ENCODE data around the gene UGT3A1. TPM values are rescaled to one million over a fixed set of nuclear protein-coding genes. Genes with fewer than 3 reads are reported as not detected.

Gene UGT3A1, protein sequence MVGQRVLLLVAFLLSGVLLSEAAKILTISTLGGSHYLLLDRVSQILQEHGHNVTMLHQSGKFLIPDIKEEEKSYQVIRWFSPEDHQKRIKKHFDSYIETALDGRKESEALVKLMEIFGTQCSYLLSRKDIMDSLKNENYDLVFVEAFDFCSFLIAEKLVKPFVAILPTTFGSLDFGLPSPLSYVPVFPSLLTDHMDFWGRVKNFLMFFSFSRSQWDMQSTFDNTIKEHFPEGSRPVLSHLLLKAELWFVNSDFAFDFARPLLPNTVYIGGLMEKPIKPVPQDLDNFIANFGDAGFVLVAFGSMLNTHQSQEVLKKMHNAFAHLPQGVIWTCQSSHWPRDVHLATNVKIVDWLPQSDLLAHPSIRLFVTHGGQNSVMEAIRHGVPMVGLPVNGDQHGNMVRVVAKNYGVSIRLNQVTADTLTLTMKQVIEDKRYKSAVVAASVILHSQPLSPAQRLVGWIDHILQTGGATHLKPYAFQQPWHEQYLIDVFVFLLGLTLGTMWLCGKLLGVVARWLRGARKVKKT
- total RNA-seq, result not detected in 2 replicates

DNA sequence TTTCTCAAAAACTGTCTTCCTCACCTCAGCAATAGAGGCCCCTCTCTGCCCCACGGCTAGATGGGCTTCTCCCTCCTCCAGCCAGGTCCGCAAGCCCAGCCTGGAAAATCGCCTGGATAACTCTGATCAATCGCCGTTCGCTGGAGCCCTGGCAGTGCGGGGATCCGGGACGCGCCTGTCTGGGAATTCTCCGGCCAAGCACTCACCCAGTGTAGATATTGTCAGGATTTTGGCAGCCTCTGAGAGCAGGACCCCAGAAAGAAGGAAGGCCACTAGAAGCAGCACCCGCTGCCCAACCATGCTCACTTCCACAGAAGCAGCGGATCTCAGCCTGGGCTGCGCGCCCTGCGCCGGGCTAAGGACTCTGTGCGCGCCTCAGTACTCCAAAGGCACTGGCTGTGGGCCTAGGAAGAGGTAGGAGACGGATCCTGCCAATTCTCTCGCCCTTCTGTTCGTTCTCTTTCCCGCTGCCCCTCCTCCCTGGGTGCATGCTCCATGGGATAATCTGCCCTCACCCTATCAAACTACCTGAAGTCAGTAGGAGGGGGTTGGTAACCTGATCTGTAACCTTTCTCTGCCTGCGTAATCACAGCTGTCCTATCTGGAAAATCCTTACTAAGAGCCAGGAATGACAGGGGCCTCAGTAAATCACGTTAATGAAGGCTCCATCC lies at the start of gene UGT3A1:
Gene UGT3A1, minus strand, starts transcription at position 450 of the 671 bp plus-strand sequence. Its CDS starts 150 bp downstream, at position 300.

GRCh38 chr5:35938568-35939227 lies 52.5 kb downstream of the UGT3A1 start, which contains the start of gene CAPSL:
TSS of gene CAPSL (minus strand) at chr5:35938622. CDS start at chr5:35921120, 17,502 bp downstream.

Other genes starting within 250 kb of the UGT3A1 start
- 0.97 and 1.9 TPM in 2 replicates for gene IL7R, start 134.5 kb downstream of the UGT3A1 start, total RNA-seq
- not detected in 2 replicates for gene CAPSL, start 52.8 kb downstream of the UGT3A1 start, total RNA-seq
- gene UGT3A2, start 75.5 kb upstream of the UGT3A1 start, total RNA-seq, result not detected in 2 replicates
- gene LMBRD2, start 160.5 kb upstream of the UGT3A1 start, total RNA-seq, result 4.4 and 12.1 TPM in 2 replicates
- gene SKP2, start 160.7 kb upstream of the UGT3A1 start, total RNA-seq, result 19.4 and 22.9 TPM in 2 replicates